Neural progenitor cell (in vitro differentiated cells): ENCODE results near the gene UCK2.

Experiments used
- CTCF ChIP-seq: fragments of 200-600 bp; sonication (generic); IDR thresholded peaks from 2 replicates; pipeline ENCODE4 v1.5.1; 2017; ENCODE audit warnings: antibody characterized with exemption, mild to moderate bottlenecking
- EZH2phosphoT487 ChIP-seq: fragments of 200-600 bp; sonication (generic); IDR thresholded peaks from 2 replicates; pipeline ENCODE4 v1.6.1; 2017; ENCODE audit warnings: antibody characterized with exemption

DNA sequence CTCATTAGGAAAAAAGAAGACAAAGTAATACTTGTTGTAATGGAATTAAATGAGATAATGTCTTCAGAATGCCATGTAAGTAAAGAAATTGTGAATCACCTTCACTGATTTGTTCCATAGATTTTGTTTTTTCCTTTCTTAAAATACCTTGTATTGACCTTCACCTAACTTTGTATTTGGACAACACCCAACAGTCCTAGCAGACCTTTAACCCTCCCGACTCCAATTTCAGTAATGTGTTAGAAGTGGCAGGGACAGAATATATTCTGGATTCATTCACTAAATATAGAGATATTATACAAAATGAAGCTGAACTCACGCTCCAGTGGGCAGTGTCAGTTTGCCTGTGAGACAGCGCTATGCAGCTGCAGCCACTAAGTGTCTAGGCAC is 57.9 kb downstream of the UCK2 start:
- TF ChIP-seq CTCF (no peak), EZH2phosphoT487 (no peak)
